NAMALWA (cell line): Measurements from ENCODE around the gene RHOC.
A peak's percentile ranks its signal among the peaks of the same experiment; 100 is the strongest.

ENCODE experiments used
- DNase-seq: peaks from one replicate; pipeline ENCODE4 v3.0.0-alpha.2; 2015; ENCODE audit warnings: low spot score

Gene RHOC

GRCh38 chr1:112677501-112677900 lies 29.4 kb downstream of the RHOC start:
- DNase-seq = no peak

- DNase-seq = peak; percentile 59
Observed at GRCh38 chr1:112676543-112676942, 30.4 kb downstream of the RHOC start.

- peak; percentile 35 for DNase-seq
Observed at GRCh38 chr1:112675728-112676381, 31.1 kb downstream of the RHOC start.

DNA sequence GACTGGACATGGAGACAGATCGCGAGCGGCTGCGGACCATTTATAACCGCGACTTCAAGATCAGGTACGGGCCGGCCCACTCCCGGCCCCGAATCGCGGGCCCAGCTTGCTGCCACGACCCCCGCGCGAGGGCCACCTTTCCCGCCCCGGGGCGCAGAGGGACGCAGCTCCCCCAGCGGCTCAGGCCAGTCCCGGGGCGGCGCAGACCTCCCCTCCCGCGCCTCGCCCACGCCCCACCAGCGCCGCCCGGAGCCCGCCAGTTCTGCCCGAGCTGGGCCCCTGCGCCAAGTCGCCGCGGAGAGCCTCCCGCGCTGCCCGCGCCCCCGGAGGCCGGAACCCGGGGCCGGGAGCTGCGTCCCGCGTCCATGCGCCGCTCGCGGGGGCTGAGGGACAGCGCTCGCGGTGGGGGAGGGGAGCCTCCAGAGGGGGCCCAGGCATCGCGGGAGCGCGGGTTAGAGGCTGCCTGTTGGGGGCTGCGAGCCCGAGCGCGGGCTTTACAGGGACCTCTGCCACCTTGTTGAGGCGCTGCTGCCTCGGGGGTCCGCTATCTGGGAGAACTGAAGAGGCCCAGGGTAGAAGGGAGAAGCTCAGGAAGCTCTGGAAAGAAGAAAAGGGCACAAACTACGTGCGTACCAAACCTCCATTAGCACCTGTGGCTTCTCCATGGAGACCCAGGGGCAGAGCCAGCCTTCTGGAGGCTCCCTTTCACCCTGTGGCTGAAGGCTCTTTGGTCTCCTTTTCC lies 31.8 kb downstream of the RHOC start:
- peak; percentile 34 for DNase-seq

DNA sequence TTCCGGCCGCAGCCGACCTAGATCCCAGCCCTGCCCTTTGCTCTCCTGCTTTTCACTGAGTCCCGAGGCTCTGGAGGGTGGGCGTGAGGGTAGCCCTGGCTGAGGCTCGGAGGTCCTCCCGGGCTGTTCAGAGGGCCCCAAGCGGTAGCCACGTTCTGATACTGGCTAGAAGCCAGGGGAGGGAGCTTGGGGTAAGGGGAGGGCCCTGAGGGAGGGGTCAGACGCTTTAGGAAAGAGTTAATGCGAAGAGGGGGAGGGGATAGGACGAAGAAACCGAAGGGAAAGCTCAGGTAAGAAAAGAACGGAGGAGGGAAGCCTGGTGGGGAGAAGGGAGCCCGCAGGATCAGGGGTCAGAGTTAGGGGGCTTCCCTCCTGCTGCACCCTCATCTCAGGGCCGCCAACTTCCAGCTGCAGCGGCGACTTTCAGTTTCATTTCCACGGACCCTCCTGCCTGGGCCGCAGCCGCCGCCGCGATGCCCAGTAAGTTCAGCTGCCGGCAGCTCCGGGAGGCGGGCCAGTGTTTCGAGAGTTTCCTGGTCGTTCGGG lies 32.4 kb downstream of the RHOC start, which contains the start of gene MOV10:
Gene MOV10 (plus strand): TSS at position 220 of the 546 bp plus-strand sequence. CDS start 254 bp downstream, at position 474.
- peak; percentile 78 for DNase-seq

- DNase-seq = peak; percentile 78
Observed at GRCh38 chr1:112673592-112674439, 33.1 kb downstream of the RHOC start.

GRCh38 chr1:112672842-112673241 lies 34.1 kb downstream of the RHOC start:
- peak; percentile 43 for DNase-seq

DNA sequence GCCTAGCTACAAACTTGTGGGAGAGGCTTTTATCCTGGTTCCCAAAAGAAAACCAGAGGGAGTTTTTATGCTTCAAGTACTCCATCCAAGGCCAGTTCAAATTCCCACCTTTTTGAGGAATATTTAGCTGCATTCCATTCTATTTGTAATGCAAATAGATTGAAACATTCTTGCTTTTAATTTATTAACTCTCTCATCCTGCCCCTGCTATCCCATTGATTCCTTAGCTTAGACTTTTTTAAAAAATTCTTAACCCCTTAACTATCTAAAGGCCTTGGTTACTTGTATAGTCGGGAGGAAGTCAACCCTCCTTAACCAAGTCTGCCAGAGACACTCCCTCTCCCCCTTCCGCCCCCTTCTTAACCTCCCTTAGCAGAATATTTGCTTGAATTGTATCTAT lies 34.9 kb downstream of the RHOC start:
- DNase-seq = no peak

DNA sequence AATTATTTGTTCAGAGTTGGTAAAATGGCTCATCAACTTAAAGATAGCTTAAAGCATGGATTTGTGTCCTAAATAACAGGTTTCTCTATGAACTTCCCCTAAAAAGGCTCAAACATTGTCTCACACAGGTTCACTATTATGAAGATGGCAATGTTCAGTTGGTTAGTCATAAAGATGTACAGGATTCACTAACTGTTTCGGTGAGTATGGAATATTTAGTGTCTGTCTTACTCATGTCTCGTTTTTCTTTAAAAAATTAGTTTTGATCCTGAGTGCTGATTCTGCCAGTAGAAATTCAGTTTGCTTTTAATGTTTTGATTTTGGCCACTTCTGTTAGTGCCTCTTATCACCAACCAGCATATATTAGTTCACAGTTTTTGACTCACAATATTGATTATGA lies 40.0 kb downstream of the RHOC start:
- DNase-seq = no peak

- no peak for DNase-seq
Observed at GRCh38 chr1:112665857-112666256, 41.1 kb downstream of the RHOC start.

- no peak for DNase-seq
Observed at GRCh38 chr1:112651205-112651604, 55.7 kb downstream of the RHOC start.
